AG09309 (cell line): ENCODE results near the gene RASGRP4.
"Not testable (repeated sequence)": the region's sequence is repeated elsewhere in the genome, so short reads cannot be mapped to it uniquely, and the experiment has no call there.

Source experiments
- DNase-seq: peaks from one replicate; pipeline ENCODE4 v3.0.0-alpha.2; 2010; ENCODE audit warnings: low read depth
- H3K4me3 ChIP-seq: 2 replicates; pipeline ENCODE4 v1.5.1; 2011; ENCODE audit warnings: mild to moderate bottlenecking, low read depth, low read length, moderate library complexity; ENCODE audit not compliant: control insufficient read depth
- TF ChIP-seq, protein P1 (sequence below): IDR thresholded peaks from 2 replicates; pipeline ENCODE4 v1.5.1; 2011; ENCODE audit warnings: mild to moderate bottlenecking, low read depth, low read length, inconsistent platforms; ENCODE audit not compliant: insufficient read depth, control insufficient read depth; ENCODE audit errors: missing control alignments

Gene RASGRP4

DNA sequence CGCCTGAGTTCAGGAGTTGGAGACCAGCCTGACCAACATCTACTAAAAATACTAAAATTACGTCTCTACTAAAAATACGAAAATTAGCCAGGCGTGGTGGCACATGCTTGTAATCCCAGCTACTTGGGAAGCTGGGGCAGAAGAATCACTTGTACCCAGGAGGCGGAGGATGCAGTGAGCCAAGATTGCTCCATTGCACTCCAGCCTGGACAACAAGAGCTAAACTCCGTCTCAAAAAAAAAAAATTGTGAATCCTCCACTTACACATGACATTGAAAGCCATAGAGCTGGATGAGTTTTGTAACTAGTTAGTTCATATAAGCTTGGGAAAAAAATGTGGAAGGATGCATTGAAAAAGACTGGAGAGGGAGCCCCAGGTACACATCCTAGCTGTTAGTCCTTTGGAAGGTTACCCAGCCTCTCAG, 52.1 kb downstream of the RASGRP4 start:
- H3K4me3 ChIP-seq: peak overlapping the region; percentile 99
- TF ChIP-seq, protein P1, sequence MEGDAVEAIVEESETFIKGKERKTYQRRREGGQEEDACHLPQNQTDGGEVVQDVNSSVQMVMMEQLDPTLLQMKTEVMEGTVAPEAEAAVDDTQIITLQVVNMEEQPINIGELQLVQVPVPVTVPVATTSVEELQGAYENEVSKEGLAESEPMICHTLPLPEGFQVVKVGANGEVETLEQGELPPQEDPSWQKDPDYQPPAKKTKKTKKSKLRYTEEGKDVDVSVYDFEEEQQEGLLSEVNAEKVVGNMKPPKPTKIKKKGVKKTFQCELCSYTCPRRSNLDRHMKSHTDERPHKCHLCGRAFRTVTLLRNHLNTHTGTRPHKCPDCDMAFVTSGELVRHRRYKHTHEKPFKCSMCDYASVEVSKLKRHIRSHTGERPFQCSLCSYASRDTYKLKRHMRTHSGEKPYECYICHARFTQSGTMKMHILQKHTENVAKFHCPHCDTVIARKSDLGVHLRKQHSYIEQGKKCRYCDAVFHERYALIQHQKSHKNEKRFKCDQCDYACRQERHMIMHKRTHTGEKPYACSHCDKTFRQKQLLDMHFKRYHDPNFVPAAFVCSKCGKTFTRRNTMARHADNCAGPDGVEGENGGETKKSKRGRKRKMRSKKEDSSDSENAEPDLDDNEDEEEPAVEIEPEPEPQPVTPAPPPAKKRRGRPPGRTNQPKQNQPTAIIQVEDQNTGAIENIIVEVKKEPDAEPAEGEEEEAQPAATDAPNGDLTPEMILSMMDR: no peak
- no peak for DNase-seq

DNA sequence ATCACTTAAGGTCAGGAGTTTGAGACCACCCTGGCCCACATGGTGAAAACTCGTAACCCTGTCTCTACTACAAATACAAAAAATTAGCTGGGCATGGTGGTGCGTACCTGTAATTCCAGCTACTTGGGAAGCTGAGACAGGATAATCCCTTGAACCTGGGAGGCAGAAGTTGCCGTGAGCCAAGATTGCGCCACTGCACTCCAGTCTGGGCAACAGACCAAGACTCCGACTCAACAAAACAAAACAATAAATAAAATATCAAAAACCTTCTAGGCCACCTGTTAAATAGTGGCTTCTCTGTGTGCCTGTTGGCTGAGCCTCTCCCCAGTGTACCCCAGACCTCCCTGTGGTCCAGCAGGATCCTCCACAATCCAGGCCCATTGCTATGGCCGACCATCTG, 54.9 kb downstream of the RASGRP4 start:
- no peak overlapping the region for H3K4me3 ChIP-seq
- TF ChIP-seq, protein P1: no peak
- no peak for DNase-seq

DNA sequence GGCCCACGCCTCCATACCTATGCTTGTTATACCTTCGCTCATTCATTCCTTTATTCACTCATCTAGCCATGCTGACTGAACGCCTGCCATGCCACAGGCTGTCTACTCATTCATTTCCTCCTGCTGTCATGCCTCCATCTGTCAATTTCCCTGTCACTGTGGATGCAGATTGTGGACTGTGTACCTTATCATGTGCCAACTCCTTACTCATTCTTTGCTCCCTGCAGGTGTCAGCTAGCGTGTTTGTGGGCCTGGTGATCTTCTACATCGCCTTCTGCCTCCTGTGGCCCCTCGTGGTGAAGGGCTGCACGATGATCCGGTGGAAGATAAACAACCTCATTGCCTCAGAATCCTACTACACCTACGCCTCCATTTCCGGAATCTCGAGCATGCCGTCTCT, 55.7 kb downstream of the RASGRP4 start:
- TF ChIP-seq, protein P1: no peak
- DNase-seq: no peak

DNA sequence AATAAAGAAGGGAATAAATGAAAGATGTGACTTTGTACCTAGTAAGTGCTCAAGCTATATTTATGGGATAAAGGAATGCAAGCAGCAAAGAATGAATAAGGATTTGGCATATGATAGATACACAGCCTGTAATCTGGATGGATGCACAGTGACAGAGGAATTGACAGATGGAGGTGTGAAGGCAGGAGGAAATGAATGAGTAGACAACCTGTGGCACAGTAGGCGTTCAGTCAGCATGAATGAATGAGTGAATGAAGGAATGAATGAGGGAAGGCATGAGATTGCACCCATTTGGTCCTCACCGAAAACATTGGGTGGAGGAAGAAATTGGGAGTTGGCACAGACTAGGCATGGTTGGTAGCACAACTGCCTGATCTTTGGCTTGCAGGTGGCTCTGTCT, 56.4 kb downstream of the RASGRP4 start:
- DNase-seq: no peak

More for the DNA sequence above, 55.7 kb downstream of the RASGRP4 start:
- H3K4me3 ChIP-seq: no peak overlapping the region

DNA sequence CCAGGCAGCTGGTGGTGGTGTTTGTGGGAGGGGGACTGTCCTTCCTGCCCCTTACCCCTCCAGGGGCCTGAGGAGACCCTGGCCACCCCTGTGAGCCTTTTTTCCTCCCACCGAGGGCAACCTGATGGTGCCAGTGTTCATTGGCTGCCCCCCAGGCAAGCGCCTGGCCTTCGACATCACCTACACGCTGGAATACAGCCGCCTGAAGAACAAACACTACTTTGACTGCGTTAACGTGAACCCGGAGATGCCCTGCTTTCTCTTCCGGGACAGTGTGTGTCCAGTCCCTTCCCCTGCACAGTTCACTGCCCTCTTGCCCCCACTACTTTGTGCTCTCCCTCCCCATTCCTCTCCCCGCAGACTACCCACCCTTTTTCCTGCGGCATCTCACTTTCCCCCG, 59.0 kb downstream of the RASGRP4 start:
- H3K4me3 ChIP-seq: no peak overlapping the region
- TF ChIP-seq, protein P1: no peak
- no peak for DNase-seq

More for the DNA sequence above, 56.4 kb downstream of the RASGRP4 start:
- no peak overlapping the region for H3K4me3 ChIP-seq
- TF ChIP-seq, protein P1: no peak

DNA sequence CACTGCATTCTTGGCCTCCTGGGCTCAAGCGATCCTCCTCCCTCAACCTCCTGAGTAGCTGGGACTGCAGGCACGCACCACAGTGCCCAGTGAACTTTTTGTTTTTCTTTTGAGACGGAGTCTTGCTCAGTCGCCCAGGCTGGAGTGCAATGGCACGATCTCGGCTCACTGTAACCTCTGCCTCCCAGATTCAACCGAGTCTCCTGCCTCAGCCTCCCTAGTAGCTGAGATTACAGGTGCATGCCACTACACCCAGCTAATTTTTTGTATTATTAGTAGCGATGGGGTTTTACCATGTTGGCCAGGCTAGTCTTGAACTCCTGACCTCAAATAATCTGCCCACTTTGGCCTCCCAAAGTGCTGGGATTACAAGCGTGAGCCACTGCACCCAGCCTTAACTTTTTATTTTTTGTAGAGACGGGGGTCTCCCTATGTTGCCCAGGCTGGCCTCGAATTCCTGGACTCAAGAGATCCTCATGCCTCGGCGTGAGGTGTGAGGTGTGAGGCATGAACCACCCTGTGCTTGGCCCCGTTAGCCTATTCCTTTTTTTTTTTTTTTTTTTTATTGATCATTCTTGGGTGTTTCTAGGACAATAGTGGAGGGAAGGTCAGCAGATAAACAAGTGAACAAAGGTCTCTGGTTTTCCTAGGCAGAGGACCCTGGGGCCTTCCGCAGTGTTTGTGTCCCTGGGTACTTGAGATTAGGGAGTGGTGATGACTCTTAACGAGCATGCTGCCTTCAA, 62.9 kb downstream of the RASGRP4 start:
- DNase-seq: not testable (repeated sequence)
- peak overlapping the region; percentile 70; the same call in 1 of the 2 replicates for H3K4me3 ChIP-seq

DNA sequence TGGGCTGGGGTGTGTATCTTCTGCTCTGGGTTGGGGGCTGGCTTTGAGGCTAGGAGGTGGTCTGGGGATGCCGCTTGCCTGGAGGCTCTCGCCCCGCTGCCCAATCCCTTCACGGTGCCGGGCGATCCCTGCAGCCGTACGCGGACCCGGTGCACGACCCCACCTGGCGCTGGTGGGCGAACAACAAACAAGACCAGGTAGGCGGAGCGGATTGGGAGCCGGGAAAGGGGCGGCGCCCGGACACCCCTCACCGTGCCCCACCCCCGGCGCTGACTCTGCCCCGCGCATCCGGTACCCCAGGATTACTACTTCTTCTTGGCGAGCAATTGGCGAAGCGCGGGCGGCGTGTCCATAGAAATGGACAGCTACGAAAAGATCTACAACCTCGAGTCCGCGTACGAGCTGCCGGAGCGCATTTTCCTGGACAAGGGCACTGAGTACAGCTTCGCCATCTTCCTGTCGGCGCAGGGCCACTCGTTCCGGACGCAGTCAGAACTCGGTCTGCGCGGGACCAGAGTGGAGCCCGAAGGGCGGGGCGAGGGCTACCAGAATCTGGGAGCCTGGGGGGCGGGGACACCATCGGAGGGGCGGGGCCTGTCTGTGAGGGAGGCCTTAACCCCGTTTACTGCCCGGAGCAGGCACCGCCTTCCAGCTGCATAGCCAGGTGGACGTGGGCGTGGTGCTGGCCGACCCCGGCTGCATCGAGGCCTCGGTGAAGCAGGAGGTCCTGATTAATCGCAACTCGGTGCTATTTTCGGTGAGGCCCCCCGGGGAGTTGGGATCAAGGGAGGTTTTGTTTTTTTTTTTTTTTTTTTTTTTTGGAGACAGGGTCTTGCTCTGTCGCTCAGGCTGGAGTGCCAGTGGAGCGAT, 63.7 kb downstream of the RASGRP4 start:
- TF ChIP-seq, protein P1: no peak
- DNase-seq: no peak
- H3K4me3 ChIP-seq: peak overlapping the region; percentile 70
